DND-41 (cell line): ENCODE results near the gene PTGR1.

Experiments
- EZH2 ChIP-seq: IDR thresholded peaks from 3 replicates; pipeline ENCODE4 v1.6.1; 2012; ENCODE audit warnings: borderline replicate concordance, low read depth, mild to moderate bottlenecking, moderate library complexity, low read length, inconsistent platforms; ENCODE audit not compliant: severe bottlenecking
- TF ChIP-seq, protein P1 (sequence below): IDR thresholded peaks from 2 replicates; pipeline ENCODE4 v1.5.1; 2012; ENCODE audit warnings: borderline replicate concordance, low read length, moderate library complexity, mild to moderate bottlenecking; ENCODE audit not compliant: poor library complexity, severe bottlenecking; ENCODE audit errors: extremely low read depth

DNA sequence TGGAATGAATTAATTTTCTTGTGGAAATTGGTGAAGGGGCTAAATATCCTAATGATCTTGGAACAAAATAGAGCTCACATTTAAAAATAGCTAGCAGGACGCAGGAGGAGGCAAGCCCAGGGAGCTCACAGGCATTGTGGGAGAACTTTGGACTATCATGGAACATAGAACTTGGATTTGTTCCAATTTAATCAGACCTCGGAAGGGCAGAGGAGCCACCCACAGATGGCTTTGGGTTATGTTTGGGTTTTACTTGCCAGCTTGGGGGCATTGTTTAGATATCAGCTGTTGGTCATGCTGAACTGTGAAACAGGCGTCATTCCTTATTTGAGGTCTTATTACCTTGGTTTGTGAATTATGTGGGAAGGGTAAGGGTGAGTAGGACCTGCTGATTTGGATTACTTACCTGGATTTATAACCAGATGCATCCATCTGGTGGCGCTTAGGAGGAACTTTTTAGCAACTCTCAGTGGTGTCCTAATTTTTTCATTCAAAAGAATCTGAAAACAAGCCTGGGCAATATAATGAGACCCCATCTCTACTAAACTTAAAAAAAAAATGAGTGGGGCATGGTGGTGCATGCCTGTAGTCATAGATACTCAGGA lies 14.1 kb upstream of the PTGR1 start:
- TF ChIP-seq, protein P1, sequence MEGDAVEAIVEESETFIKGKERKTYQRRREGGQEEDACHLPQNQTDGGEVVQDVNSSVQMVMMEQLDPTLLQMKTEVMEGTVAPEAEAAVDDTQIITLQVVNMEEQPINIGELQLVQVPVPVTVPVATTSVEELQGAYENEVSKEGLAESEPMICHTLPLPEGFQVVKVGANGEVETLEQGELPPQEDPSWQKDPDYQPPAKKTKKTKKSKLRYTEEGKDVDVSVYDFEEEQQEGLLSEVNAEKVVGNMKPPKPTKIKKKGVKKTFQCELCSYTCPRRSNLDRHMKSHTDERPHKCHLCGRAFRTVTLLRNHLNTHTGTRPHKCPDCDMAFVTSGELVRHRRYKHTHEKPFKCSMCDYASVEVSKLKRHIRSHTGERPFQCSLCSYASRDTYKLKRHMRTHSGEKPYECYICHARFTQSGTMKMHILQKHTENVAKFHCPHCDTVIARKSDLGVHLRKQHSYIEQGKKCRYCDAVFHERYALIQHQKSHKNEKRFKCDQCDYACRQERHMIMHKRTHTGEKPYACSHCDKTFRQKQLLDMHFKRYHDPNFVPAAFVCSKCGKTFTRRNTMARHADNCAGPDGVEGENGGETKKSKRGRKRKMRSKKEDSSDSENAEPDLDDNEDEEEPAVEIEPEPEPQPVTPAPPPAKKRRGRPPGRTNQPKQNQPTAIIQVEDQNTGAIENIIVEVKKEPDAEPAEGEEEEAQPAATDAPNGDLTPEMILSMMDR: no peak
- TF ChIP-seq EZH2: no peak
